Subcutaneous adipose tissue (tissue), 4 donors: ENCODE measurements around the gene ANTXR1. TPM values are rescaled to one million over a fixed set of nuclear protein-coding genes. Genes with fewer than 3 reads are reported as not detected.

Experiments used
- total RNA-seq, 4 donors: library from RNA; depleted of rRNA; stranded (reverse); fragments of >200 nt; gene quantifications; one replicate each; pipeline ENCODE4 v1.1.0, GENCODE V29; 2016
- TF ChIP-seq, protein P1 (sequence below): fragments of 450-650 bp; IDR thresholded peaks from one replicate; pipeline ENCODE4 v1.5.1; 2016; ENCODE audit warnings: low read depth, mild to moderate bottlenecking, control low read depth, antibody characterized with exemption, moderate library complexity

Gene ANTXR1
- total RNA-seq, 4 donors from 2014 or later: 45.4 to 88.7 (median 67.0) TPM

DNA sequence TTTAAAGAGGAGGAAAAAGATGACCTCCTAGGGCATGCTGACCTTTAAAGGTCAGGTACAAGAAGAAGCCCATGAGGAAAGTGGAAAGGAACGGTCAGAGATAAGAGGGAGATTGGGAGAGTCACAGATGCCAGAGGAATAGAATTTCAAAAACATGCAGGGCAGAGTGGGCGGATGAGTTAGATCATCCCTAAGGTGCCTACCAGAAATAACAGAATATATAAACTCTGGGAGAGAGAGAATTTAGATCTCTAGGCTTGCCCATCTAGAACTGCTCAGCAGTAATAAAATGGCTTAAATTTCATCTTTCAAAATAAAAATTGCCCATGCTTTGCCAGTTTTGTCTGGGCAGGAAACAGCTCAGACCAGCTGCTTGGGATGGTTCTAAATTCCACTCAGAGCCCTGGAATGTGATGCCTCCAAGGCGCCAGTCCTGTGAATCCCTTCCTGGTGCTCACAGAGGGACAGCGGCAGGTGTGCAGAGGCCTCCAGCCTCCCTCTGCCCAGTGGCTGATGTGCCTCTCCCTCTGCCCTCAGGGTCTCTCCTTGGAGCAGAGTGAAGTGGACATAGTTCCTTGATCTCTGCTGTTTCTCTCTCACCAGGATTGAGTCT is 130.9 kb downstream of the ANTXR1 start:
- TF ChIP-seq, protein P1, sequence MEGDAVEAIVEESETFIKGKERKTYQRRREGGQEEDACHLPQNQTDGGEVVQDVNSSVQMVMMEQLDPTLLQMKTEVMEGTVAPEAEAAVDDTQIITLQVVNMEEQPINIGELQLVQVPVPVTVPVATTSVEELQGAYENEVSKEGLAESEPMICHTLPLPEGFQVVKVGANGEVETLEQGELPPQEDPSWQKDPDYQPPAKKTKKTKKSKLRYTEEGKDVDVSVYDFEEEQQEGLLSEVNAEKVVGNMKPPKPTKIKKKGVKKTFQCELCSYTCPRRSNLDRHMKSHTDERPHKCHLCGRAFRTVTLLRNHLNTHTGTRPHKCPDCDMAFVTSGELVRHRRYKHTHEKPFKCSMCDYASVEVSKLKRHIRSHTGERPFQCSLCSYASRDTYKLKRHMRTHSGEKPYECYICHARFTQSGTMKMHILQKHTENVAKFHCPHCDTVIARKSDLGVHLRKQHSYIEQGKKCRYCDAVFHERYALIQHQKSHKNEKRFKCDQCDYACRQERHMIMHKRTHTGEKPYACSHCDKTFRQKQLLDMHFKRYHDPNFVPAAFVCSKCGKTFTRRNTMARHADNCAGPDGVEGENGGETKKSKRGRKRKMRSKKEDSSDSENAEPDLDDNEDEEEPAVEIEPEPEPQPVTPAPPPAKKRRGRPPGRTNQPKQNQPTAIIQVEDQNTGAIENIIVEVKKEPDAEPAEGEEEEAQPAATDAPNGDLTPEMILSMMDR: no peak

DNA sequence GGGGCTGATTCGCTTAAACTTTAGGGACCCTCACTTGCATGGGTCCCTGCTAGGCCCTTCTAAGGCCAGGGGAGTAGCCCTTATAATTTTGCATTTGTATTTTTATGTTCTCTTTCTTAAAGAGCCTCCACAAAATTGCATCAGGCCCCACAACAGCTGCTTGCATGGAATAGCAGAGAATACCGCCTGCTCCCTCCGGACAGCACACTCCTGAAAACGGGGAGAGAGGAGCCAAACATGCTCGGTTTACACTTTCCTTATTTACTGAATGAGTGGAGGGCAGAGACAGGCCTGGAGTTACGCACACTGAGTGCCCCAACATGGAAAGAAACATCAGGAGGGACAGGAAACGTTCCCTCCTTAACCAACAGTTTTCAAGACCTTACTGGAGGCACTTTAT is 132.2 kb downstream of the ANTXR1 start:
- TF ChIP-seq, protein P1: no peak

GRCh38 chr2:69147841-69148533 is 135.0 kb downstream of the ANTXR1 start:
- TF ChIP-seq, protein P1: no peak

- TF ChIP-seq, protein P1: no peak
Observed at GRCh38 chr2:69149631-69150215, 136.7 kb downstream of the ANTXR1 start.

- TF ChIP-seq, protein P1: no peak
Observed at GRCh38 chr2:69151931-69152330, 139.0 kb downstream of the ANTXR1 start.

DNA sequence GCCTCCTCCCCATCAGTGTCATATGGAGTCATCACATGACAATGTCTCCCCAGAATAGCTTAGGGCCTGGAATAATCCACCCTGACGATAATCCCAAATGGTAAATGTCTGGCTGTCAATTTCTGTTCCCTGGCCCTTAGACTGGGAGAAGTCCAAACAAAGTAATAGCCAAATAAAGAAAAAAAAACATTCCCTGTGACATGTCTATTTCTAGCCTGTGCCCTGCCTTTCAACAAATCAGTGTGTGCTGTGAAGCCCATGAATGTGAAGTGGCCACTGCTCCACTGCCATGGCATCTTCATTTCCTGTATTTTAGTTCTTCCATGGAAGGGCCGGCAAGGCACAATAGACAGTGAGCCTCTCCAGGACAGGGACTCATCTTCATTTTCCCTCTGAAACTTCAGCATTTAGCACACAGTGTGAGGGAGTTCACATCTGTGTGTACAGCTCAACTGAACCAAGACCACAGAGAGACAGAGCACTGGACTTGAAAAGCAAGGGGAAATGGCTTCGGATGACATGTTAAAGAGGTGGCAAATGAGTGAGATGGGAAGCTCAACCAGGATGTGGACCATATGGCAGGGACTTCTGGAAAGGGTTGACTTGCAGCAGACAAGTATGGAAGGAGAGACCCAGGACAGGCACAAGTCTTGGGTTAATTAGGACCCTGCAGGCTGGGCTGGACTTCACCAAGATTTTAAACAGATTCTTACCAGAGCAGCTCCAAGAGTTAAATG is 140.0 kb downstream of the ANTXR1 start:
- TF ChIP-seq, protein P1: no peak

- TF ChIP-seq, protein P1: no peak
Observed at GRCh38 chr2:69154106-69154505, 141.1 kb downstream of the ANTXR1 start.
